H9 (cell line): ENCODE data around the gene MAPK14. TPM values are rescaled to one million over a fixed set of nuclear protein-coding genes. Genes with fewer than 3 reads are reported as not detected.

Experiments used
- DNase-seq: peaks from one replicate; pipeline ENCODE4 v3.0.0-alpha.2; 2017
- H2AFZ ChIP-seq: one replicate; pipeline ENCODE4 v1.6.1; 2013; ENCODE audit warnings: mild to moderate bottlenecking, low read length, control low read depth, moderate library complexity
- H2AK5ac ChIP-seq: 2 replicates; pipeline ENCODE4 v1.6.1; 2013; ENCODE audit warnings: low read length, control low read depth, mixed read lengths; ENCODE audit not compliant: insufficient read length
- H2BK120ac ChIP-seq: one replicate; pipeline ENCODE4 v1.6.1; 2013; ENCODE audit warnings: low read depth, mild to moderate bottlenecking, low read length, control low read depth, inconsistent platforms; ENCODE audit not compliant: poor library complexity, severe bottlenecking
- H2BK12ac ChIP-seq: 2 replicates; pipeline ENCODE4 v1.6.1; 2013; ENCODE audit warnings: low read length, control low read depth, mixed read lengths, low read depth; ENCODE audit not compliant: insufficient read length
- H2BK15ac ChIP-seq: 2 replicates; pipeline ENCODE4 v1.6.1; 2013; ENCODE audit warnings: low read depth, low read length, control low read depth
- H2BK20ac ChIP-seq: one replicate; pipeline ENCODE4 v1.6.1; 2013; ENCODE audit warnings: low read depth, mild to moderate bottlenecking, low read length, control low read depth, inconsistent platforms; ENCODE audit not compliant: poor library complexity, severe bottlenecking
- H2BK5ac ChIP-seq: 2 replicates; pipeline ENCODE4 v1.6.1; 2013; ENCODE audit warnings: low read length, control low read depth, mixed read lengths; ENCODE audit not compliant: insufficient read length
- H3K14ac ChIP-seq: 2 replicates; pipeline ENCODE4 v1.6.1; 2013; ENCODE audit warnings: low read length, control low read depth; ENCODE audit not compliant: insufficient read depth
- H3K18ac ChIP-seq: 2 replicates; pipeline ENCODE4 v1.6.1; 2013; ENCODE audit warnings: low read depth, mild to moderate bottlenecking, mixed read lengths, low read length, control low read depth; ENCODE audit not compliant: insufficient read length
- H3K23ac ChIP-seq: 2 replicates; pipeline ENCODE4 v1.6.1; 2013; ENCODE audit warnings: low read length, control low read depth, mixed read lengths, low read depth; ENCODE audit not compliant: insufficient read length
- H3K23me2 ChIP-seq: 2 replicates; pipeline ENCODE4 v1.6.1; 2013; ENCODE audit warnings: low read depth, mild to moderate bottlenecking, mixed read lengths, low read length, control low read depth; ENCODE audit not compliant: insufficient read length, poor library complexity, severe bottlenecking
- H3K27ac ChIP-seq: 2 replicates; pipeline ENCODE4 v1.5.1; 2013; ENCODE audit warnings: low read length, control low read depth, mixed read lengths, low read depth; ENCODE audit not compliant: insufficient read length
- H3K27me3 ChIP-seq: 2 replicates; pipeline ENCODE4 v1.6.1; 2013; ENCODE audit warnings: low read length, control low read depth, inconsistent platforms; ENCODE audit not compliant: insufficient read depth
- H3K4ac ChIP-seq: 2 replicates; pipeline ENCODE4 v1.6.1; 2013; ENCODE audit warnings: low read depth, mild to moderate bottlenecking, control low read depth, inconsistent platforms, low read length, moderate library complexity
- H3K4me1 ChIP-seq: 2 replicates; pipeline ENCODE4 v1.6.1; 2013; ENCODE audit warnings: low read length, control low read depth, inconsistent platforms; ENCODE audit not compliant: insufficient read depth
- H3K4me2 ChIP-seq: 2 replicates; pipeline ENCODE4 v1.6.1; 2013; ENCODE audit warnings: low read length, control low read depth, mixed read lengths; ENCODE audit not compliant: insufficient read length, insufficient read depth
- H3K56ac ChIP-seq: 2 replicates; pipeline ENCODE4 v1.6.1; 2013; ENCODE audit warnings: low read depth, mild to moderate bottlenecking, mixed read lengths, low read length, control low read depth; ENCODE audit not compliant: insufficient read length
- H3K79me1 ChIP-seq: 2 replicates; pipeline ENCODE4 v1.6.1; 2013; ENCODE audit warnings: low read depth, mild to moderate bottlenecking, moderate library complexity, low read length, control low read depth, inconsistent platforms; ENCODE audit not compliant: insufficient read depth, poor library complexity, severe bottlenecking
- H3K79me2 ChIP-seq: 2 replicates; pipeline ENCODE4 v1.6.1; 2013; ENCODE audit warnings: low read length, control low read depth, inconsistent platforms; ENCODE audit not compliant: insufficient read depth
- H3K9ac ChIP-seq: 2 replicates; pipeline ENCODE4 v1.6.1; 2013; ENCODE audit warnings: low read length, control low read depth, mixed read lengths; ENCODE audit not compliant: insufficient read length; ENCODE audit errors: extremely low read depth
- H3K9me3 ChIP-seq: one replicate; pipeline ENCODE4 v1.6.1; 2013; ENCODE audit warnings: low read depth, low read length, inconsistent platforms; ENCODE audit not compliant: control insufficient read depth
- H3T11ph ChIP-seq: one replicate; pipeline ENCODE4 v1.6.1; 2013; ENCODE audit warnings: mild to moderate bottlenecking, low read length, control low read depth, inconsistent platforms
- H4K20me1 ChIP-seq: one replicate; pipeline ENCODE4 v1.6.1; 2013; ENCODE audit not compliant: control insufficient read depth, insufficient read length, insufficient read depth
- H4K5ac ChIP-seq: 2 replicates; pipeline ENCODE4 v1.6.1; 2013; ENCODE audit warnings: low read depth, mild to moderate bottlenecking, mixed read lengths, low read length, control low read depth; ENCODE audit not compliant: insufficient read length
- H4K8ac ChIP-seq: replicated peaks from 2 replicates; pipeline ENCODE4 v1.6.1; 2013; ENCODE audit warnings: low read length, control low read depth, mixed read lengths, low read depth; ENCODE audit not compliant: insufficient read length
- H4K91ac ChIP-seq: 2 replicates; pipeline ENCODE4 v1.6.1; 2013; ENCODE audit warnings: low read depth, mild to moderate bottlenecking, moderate library complexity, mixed read lengths, low read length, control low read depth; ENCODE audit not compliant: insufficient read length
- H3K27ac Mint-ChIP-seq, 3 experiments: 2 replicates in 2 of 3; 3 replicates in 1 of 3; pipeline ENCODE4 v1.8.0; 2020 to 2021; ENCODE audit warnings: mixed read lengths in 3 of 3, mild to moderate bottlenecking in 1 of 3, moderate library complexity in 1 of 3
- H3K27me3 Mint-ChIP-seq: 2 replicates; pipeline ENCODE4 v1.8.0; 2021; ENCODE audit warnings: low read depth, mild to moderate bottlenecking, moderate library complexity, mixed read lengths
- H3K36me3 Mint-ChIP-seq, 3 experiments: 2 replicates in 2 of 3; 3 replicates in 1 of 3; pipeline ENCODE4 v1.8.0; 2020 to 2021; ENCODE audit warnings: low read depth in 3 of 3, mixed read lengths in 3 of 3; ENCODE audit not compliant: insufficient read depth in 1 of 3
- H3K4me1 Mint-ChIP-seq, 2 experiments: 2 replicates each; pipeline ENCODE4 v1.8.0; 2020; ENCODE audit warnings: mixed read lengths in 2 of 2
- H3K4me3 Mint-ChIP-seq, 2 experiments: 2 replicates in 1 of 2; 3 replicates in 1 of 2; pipeline ENCODE4 v1.8.0; 2020 to 2021; ENCODE audit warnings: mild to moderate bottlenecking in 2 of 2, mixed read lengths in 2 of 2, moderate library complexity in 1 of 2
- H3K9me3 Mint-ChIP-seq, 2 experiments: 2 replicates in 1 of 2; 3 replicates in 1 of 2; pipeline ENCODE4 v1.8.0; 2020; ENCODE audit warnings: mild to moderate bottlenecking in 2 of 2, mixed read lengths in 2 of 2, moderate library complexity in 1 of 2
- CTCF ChIP-seq: fragments of 200-600 bp; sonication (generic); conservative IDR thresholded peaks from 3 replicates; pipeline ENCODE4 v1.8.0; 2021; ENCODE audit warnings: antibody characterized with exemption, mild to moderate bottlenecking
- WGBS: extraction: QIAGEN DNeasy Blood & Tissue Kit; methylation state at CpG from one replicate; pipeline ENCODE4 v1.1.7; 2013; ENCODE audit warnings: missing lambda C conversion rate, low lambda C conversion rate, mixed read lengths; ENCODE audit not compliant: insufficient read length; ENCODE audit errors: extremely low coverage; 5-methylcytosine and 5-hydroxymethylcytosine counted together
- total RNA-seq: library from RNA; stranded (reverse); gene quantifications from 2 replicates; pipeline ENCODE4 v1.2.1, GENCODE V29; 2021

Gene MAPK14
- total RNA-seq, 1 experiment from 2014 or later = 40.5 TPM

- H2BK15ac ChIP-seq = no peak overlapping the region
- H3K4me1 Mint-ChIP-seq = peaks cover 11 to 12% of the 10 kb centered on the region in 2 experiments
- no CpG with 5 or more reads among the region's 11 CpGs for WGBS
These were observed 8.4 kb upstream of the MAPK14 start for GRCh38 chr6:36019167-36019566.

More at GRCh38 chr6:36019167-36019566, 8.4 kb upstream of the MAPK14 start:
- Histone ChIP-seq H2BK120ac (no peak overlapping the region), H2BK20ac (no peak overlapping the region), H3K56ac (no peak overlapping the region), H3K27ac (no peak overlapping the region), H3K9ac (no peak overlapping the region), H3K27me3 (no peaks in the 10 kb centered on the region), H4K8ac (no peak overlapping the region), H4K91ac (no peak overlapping the region), H3T11ph (no peak overlapping the region), H3K4ac (no peak overlapping the region), H2BK12ac (no peak overlapping the region), H3K14ac (no peak overlapping the region), H3K18ac (no peak overlapping the region), H2AFZ (no peak overlapping the region), H4K20me1 (no peaks in the 10 kb centered on the region), H3K23me2 (peaks cover 3% of the 10 kb centered on the region), H2AK5ac (no peak overlapping the region), H3K23ac (no peak overlapping the region), H2BK5ac (no peak overlapping the region), H3K4me1 (peaks cover 2% of the 10 kb centered on the region; the same call in 1 of the 2 replicates), H3K79me2 (no peaks in the 10 kb centered on the region), H3K4me2 (no peak overlapping the region), H4K5ac (no peak overlapping the region), H3K79me1 (no peaks in the 10 kb centered on the region), H3K9me3 (no peaks in the 10 kb centered on the region)
- no peak for TF ChIP-seq CTCF
- no peak for DNase-seq
- no peaks in the 10 kb centered on the region for H3K36me3 Mint-ChIP-seq
- no peak overlapping the region for H3K4me3 Mint-ChIP-seq
- H3K27ac Mint-ChIP-seq = no peak overlapping the region; a peak in 1 of 7 replicates
- H3K9me3 Mint-ChIP-seq = no peaks in the 10 kb centered on the region
- no peaks in the 10 kb centered on the region for H3K27me3 Mint-ChIP-seq
